ENCODE data around the gene DEFB113.

DEFB113 gene

DNA sequence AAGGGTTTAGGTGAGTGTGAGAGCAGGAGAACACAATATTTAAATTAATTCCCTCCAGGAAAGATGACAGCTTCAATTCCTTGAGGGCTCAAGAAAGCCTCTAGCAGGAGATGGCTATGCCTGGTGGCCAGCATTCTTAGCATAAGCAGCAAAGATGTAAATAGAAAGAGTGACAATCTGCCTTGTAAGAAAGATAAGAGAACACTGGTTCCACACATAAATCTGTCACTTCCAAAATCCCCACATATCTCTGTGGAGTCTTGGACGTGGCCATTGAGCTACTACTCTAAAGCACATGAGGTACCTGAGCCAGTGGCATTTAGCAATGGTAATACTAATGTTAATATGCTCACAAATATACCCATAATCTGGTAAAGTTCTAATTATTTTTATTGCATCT, 34.7 kb downstream of the DEFB113 start:
- DNase-seq: no peak

DNA sequence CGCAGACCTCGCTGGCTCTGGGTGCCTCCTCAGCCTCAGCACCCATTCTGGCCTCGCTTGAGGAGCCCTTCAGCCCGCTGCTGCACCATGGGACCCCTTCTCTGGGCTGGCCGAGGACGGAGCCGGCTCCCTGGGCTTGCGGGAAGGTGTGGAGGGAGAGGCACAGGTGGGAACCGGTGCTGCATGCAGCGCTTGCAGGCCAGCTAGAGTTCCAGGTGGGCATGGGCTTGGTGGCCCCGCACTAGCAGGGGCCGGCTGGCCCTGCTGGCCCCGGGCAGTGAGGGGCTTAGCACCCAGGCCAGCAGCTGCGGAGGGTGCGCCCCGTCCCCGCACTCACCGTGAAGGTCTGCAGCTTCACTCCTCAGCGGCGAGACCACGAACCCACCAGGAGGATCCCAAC, 35.9 kb downstream of the DEFB113 start:
- DNase-seq: no peak

DNA sequence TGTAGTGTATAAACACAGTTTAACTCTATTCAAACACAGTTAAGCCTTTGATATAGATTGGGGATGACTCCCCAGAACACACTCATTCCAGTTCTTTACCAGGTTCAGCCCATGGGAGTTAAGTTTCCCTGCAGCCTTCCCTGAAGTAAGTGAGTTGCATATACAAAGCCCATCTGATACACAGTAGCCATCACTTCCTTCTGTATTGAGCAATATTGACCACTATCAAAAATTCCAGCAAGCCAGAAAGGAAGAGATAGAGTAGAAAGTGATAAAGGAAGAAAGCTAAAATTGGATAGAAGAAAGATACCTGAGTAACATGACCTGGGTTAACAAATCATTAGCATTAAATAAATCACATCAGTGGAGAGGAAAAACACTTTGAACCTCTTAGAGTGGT, 40.1 kb downstream of the DEFB113 start:
- DNase-seq: no peak

DNA sequence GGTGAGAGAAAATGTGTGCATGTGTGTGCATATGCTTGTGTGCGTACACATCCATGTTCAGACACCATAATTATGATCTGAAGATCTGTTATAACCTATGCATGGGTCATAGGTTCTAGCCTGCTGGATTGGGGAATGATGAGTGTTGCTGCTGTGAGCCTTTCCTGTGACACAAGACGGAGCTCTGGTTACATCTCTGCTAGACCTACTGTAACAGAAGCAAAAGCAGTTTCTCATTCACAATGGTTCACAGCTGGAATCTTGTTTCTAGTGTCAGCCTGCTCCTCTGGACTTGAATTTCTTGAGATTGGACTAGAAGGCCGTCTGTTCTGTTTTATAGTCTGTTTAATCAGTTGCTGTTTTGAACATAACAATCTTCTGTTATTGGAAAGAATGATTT, 45.6 kb downstream of the DEFB113 start:
- no peak for DNase-seq

DNA sequence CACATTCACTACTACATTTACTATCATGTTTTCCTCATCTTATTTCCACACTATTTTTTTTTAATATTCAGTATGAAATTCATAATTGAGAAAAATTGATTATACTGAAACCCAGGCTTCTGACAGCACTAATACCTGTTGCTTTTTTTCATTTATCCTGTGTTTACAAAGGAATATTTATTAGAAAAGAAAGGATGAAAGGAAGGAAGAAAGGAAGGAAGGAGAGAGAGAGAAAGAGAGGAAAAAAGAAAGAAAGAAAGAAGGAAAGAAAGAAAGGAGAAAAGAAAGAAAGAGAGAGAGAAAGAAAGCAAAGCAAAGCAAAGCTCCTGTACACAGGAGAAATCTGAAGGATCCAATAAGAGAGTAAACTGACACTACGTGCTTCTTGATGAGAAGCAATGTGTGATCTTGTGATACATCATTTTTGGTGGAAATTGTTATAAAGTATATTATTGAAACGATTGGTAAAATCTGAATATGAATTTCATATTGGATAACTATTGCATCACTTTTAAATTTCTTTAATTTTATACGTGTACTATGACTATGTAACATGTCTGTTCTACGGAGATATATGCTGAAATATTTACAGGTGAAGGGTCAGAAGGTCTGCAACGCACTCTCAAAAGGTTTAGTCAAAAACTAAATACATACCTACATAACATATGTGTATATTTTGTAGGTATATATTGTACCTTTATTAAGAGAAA, 49.3 kb downstream of the DEFB113 start:
- no peak for DNase-seq

DNA sequence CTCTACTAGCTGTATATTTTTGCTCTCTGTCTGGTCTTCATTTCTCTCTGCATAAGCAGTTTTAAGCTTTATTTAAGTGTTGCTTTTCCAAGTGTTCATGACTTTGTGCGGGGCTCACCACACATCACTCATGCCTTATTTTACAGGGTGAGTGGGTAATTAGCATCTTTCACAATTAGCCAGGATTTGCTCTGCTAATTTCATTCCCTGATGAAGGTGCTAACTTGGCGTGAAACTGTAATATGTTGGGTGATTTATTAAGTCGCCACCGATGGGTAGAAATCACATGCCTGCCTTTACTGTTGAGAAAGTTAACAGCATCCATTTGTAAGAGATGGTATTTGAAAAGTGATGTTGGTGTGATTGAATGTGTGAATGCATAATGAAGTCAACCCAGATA, 50.2 kb downstream of the DEFB113 start:
- DNase-seq: no peak

DNA sequence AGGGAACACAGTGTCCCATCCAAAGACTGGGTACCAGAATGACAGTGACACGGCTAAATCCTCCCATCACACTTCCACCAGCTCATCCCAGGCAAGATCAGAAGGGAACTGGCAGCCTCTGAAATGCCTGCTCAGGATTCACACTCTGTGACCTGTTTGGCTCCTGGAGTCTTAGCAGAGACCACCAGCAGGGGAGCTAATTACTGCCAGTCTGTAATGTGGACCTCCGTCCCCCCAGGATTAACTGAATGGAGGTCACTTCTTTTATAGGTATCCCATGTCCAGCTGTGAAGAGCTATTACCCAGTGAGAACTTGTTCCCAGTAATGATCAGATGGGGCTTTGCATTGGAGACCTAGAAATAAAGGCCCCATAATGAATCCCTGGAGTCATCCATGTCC, 50.6 kb downstream of the DEFB113 start:
- DNase-seq: no peak
